Kidney (tissue), 14 donors: Measurements from ENCODE around the gene P3H1. TPM values are rescaled to one million over a fixed set of nuclear protein-coding genes. Genes with fewer than 3 reads are reported as not detected.

ENCODE experiments used
- DNase-seq, 5 donors: peaks; one replicate each; pipeline ENCODE4 v3.0.0-alpha.2; 2013 to 2020
- FAIRE-seq: peaks from 2 replicates; lab custom pipeline; 2012; peaks lifted over from hg19 to GRCh38; lab: Jason Lieb, UNC
- H3K27ac ChIP-seq, 2 donors: one replicate each; pipeline ENCODE4 v1.7.0; 2013; ENCODE audit warnings: low read depth in 2 of 2, low read length in 2 of 2, inconsistent platforms in 1 of 2
- H3K27me3 ChIP-seq: one replicate; pipeline ENCODE4 v1.7.1; 2013; ENCODE audit warnings: low read length, inconsistent platforms; ENCODE audit not compliant: control insufficient read depth, insufficient read depth
- H3K36me3 ChIP-seq, 3 donors: one replicate each; pipeline versions ENCODE4 v1.7.0 to v1.7.1; 2013; ENCODE audit warnings: low read length in 3 of 3, control low read depth in 1 of 3, inconsistent platforms in 1 of 3; ENCODE audit not compliant: insufficient read depth in 3 of 3, control insufficient read depth in 2 of 3
- H3K4me1 ChIP-seq, 3 donors: one replicate each; pipeline versions ENCODE4 v1.7.0 to v1.7.1; 2013; ENCODE audit warnings: low read length in 3 of 3, inconsistent platforms in 1 of 3, low read depth in 1 of 3; ENCODE audit not compliant: control insufficient read depth in 2 of 3, insufficient read depth in 2 of 3
- H3K4me3 ChIP-seq, 3 donors: one replicate each; pipeline versions ENCODE4 v1.7.0 to v1.8.1; 2013; ENCODE audit warnings: low read length in 3 of 3, control low read depth in 1 of 3, inconsistent platforms in 1 of 3
- H3K9ac ChIP-seq, 3 donors: one replicate each; pipeline versions ENCODE4 v1.7.0 to v1.7.1; 2013; ENCODE audit warnings: low read length in 3 of 3, control low read depth in 1 of 3, inconsistent platforms in 1 of 3
- H3K9me3 ChIP-seq, 3 donors: one replicate each; pipeline versions ENCODE4 v1.7.0 to v1.7.1; 2013; ENCODE audit warnings: low read length in 3 of 3, control low read depth in 1 of 3, inconsistent platforms in 1 of 3; ENCODE audit not compliant: control insufficient read depth in 2 of 3, insufficient read depth in 1 of 3
- CTCF ChIP-seq: IDR thresholded peaks from 3 replicates; pipeline ENCODE4 v1.5.1; 2012; ENCODE audit warnings: mild to moderate bottlenecking, moderate library complexity, borderline replicate concordance; ENCODE audit not compliant: insufficient read depth; ENCODE audit errors: extremely low read depth
- intact Hi-C: fragments of 100-400 bp; cut with DNase I; formaldehyde crosslinking; loops from one replicate; pipeline ENCODE4 v1.11.1; 2022
- polyA plus RNA-seq: library from polyadenylated mRNA; stranded (reverse); fragments of 350-450 nt; fragmentation: Illumina TruSeq; extraction: RNeasy Lipid Tissue Mini Kit (QIAGEN cat#74804); gene quantifications from one replicate; pipeline ENCODE4 v1.2.3, GENCODE V29; 2014; ENCODE audit warnings: low read depth, low replicate concordance; ENCODE audit not compliant: insufficient read depth
- total RNA-seq: library from RNA; stranded (reverse); fragmentation: NEBNext Ultra II Directional; extraction: Animal tissue kit (Norgen Biotek cat#: 25700); gene quantifications from one replicate; pipeline ENCODE4 v1.2.1, GENCODE V29; 2021
- donor health status: control.
- donor health status: control.
- donor health status: control.
- donor health status: control.
- donor health status: control.
- donor health status: DM: yes; HTN: yes; CAD: no.
- donor health status: Normal renal cell carcinoma (clear cell type).

P3H1 gene
- total and polyA plus RNA-seq, 2 donors from 2014 or later: 19.0 to 29.7 TPM

GRCh38 chr1:42703888-42704464, 62.9 kb downstream of the P3H1 start:
- intact Hi-C loops: no loop called here
- no peak overlapping the region for H3K4me3 ChIP-seq
- no peaks in the 10 kb centered on the region for H3K27me3 ChIP-seq
- H3K4me1 ChIP-seq: no peaks in the 10 kb centered on the region
- no peak overlapping the region for H3K9ac ChIP-seq
- H3K36me3 ChIP-seq: peaks cover 8 to 43% (median 23%) of the 10 kb centered on the region in 3 donors
- DNase-seq: no peak
- TF ChIP-seq CTCF: no peak
- H3K27ac ChIP-seq: no peak overlapping the region
- no peak for FAIRE-seq
- H3K9me3 ChIP-seq: no peaks in the 10 kb centered on the region

GRCh38 chr1:42700006-42700405, 66.8 kb downstream of the P3H1 start:
- H3K36me3 ChIP-seq: peaks cover 15 to 56% (median 38%) of the 10 kb centered on the region in 3 donors
- H3K27ac ChIP-seq: no peak overlapping the region
- no peaks in the 10 kb centered on the region for H3K9me3 ChIP-seq
- no peak overlapping the region for H3K9ac ChIP-seq
- H3K4me1 ChIP-seq: no peaks in the 10 kb centered on the region
- no peak for TF ChIP-seq CTCF
- FAIRE-seq: no peak
- no peak for DNase-seq
- no peaks in the 10 kb centered on the region for H3K27me3 ChIP-seq
- no peak overlapping the region for H3K4me3 ChIP-seq
- intact Hi-C loops: no loop called here

- intact Hi-C loops: no loop called here
- TF ChIP-seq CTCF: no peak
- no peak for FAIRE-seq
- H3K4me1 ChIP-seq: peaks cover 0 to 8% (median 3%) of the 10 kb centered on the region in 3 donors
- H3K36me3 ChIP-seq: peaks cover 13 to 49% (median 29%) of the 10 kb centered on the region in 3 donors
- no peak overlapping the region for H3K27ac ChIP-seq
- DNase-seq: no peak
- no peaks in the 10 kb centered on the region for H3K9me3 ChIP-seq
- H3K27me3 ChIP-seq: no peaks in the 10 kb centered on the region
- no peak overlapping the region for H3K9ac ChIP-seq
- H3K4me3 ChIP-seq: no peak overlapping the region
These were observed 68.6 kb downstream of the P3H1 start for GRCh38 chr1:42698081-42698813.

Other genes with a start within 250 kb of the P3H1 start
- gene PPIH, start 108.6 kb downstream of the P3H1 start, total RNA-seq: 25.6 TPM
- 40.7 TPM for gene PPIH, start 108.6 kb downstream of the P3H1 start, polyA plus RNA-seq
- gene YBX1, start 84.6 kb downstream of the P3H1 start, total RNA-seq: 395 TPM
- gene YBX1, start 84.6 kb downstream of the P3H1 start, polyA plus RNA-seq: 418 TPM
- gene CLDN19, start 26.8 kb downstream of the P3H1 start, total RNA-seq: 23.2 TPM
- 42.5 TPM for gene CLDN19, start 26.8 kb downstream of the P3H1 start, polyA plus RNA-seq
- 7.5 TPM for gene C1orf50, start 221 bp upstream of the P3H1 start, total RNA-seq
- 14.6 TPM for gene C1orf50, start 221 bp upstream of the P3H1 start, polyA plus RNA-seq
- 0.22 TPM for gene TMEM269, start 18.0 kb upstream of the P3H1 start, total RNA-seq
- gene TMEM269, start 18.0 kb upstream of the P3H1 start, polyA plus RNA-seq: not detected
- 13.3 TPM for gene ERMAP, start 50.1 kb upstream of the P3H1 start, total RNA-seq
- 5.4 TPM for gene ERMAP, start 50.1 kb upstream of the P3H1 start, polyA plus RNA-seq
- gene SVBP, start 50.4 kb upstream of the P3H1 start, total RNA-seq: 15.5 TPM
- gene SVBP, start 50.4 kb upstream of the P3H1 start, polyA plus RNA-seq: 36.8 TPM
- gene ZNF691, start 79.6 kb upstream of the P3H1 start, total RNA-seq: 11.7 TPM
- 17.3 TPM for gene ZNF691, start 79.6 kb upstream of the P3H1 start, polyA plus RNA-seq
- gene SLC2A1, start 191.8 kb upstream of the P3H1 start, total RNA-seq: 55.9 TPM
- 28.6 TPM for gene SLC2A1, start 191.8 kb upstream of the P3H1 start, polyA plus RNA-seq